T1000 (cell line): ENCODE data around the gene EIF3F.
A peak's percentile ranks its signal among the peaks of the same experiment; 100 is the strongest.
"Not testable (repeated sequence)": the region's sequence is repeated elsewhere in the genome, so short reads cannot be mapped to it uniquely, and the experiment has no call there.

Source experiments
- DNase-seq: peaks from one replicate; lab custom pipeline; 2025; ENCODE audit warnings: mixed read lengths; lab: John Stamatoyannopoulos, UW

EIF3F gene

GRCh38 chr11:7986768-7987559 lies at the start of gene EIF3F:
TSS of gene EIF3F (plus strand) at chr11:7987337. CDS start at chr11:7987353, 16 bp downstream.
- peak; percentile 89 for DNase-seq

DNA sequence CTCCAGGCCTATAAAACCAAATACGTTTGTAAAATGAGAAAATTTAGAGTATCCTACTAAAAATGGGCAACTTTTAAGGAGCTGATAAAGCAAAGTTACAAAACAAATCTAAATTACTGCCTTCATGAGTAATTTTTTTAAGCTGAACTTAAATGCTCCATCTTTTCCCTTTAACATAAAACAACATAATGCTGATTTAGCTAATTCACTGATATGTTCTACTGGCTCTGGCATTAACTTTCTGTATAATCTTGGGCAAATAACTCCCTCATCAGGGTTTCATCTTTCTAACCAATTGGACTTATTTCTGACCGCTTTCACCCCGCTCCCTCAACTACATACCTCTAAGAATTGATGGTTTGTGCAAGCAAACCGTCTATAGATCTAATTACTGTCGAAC lies 46.0 kb upstream of the EIF3F start:
- DNase-seq = no peak

- no peak for DNase-seq
These were observed 45.5 kb upstream of the EIF3F start, which contains the start of gene OR10A3 for GRCh38 chr11:7941608-7942007. TSS of gene OR10A3 (minus strand) at chr11:7941708. CDS start at chr11:7939520, 2,188 bp downstream.

DNA sequence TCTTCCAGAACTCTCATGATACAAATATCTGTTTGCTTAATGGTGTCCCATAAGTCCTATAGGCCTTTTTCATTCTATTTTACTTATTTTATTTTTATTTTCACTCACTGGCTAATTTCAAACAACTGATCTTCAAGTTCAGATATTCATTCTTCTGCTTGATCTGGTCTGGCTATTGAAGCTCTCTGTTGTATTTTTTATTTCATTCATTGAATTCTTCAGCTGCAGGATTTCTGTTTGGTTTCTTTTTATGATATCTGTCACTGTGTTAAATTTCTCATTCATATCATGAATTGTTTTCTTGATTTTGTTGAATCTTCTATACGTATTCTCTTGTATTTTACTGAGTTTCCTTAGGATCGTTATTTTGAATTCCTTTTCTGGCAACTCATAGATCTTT lies 43.0 kb upstream of the EIF3F start:
- no peak for DNase-seq

DNA sequence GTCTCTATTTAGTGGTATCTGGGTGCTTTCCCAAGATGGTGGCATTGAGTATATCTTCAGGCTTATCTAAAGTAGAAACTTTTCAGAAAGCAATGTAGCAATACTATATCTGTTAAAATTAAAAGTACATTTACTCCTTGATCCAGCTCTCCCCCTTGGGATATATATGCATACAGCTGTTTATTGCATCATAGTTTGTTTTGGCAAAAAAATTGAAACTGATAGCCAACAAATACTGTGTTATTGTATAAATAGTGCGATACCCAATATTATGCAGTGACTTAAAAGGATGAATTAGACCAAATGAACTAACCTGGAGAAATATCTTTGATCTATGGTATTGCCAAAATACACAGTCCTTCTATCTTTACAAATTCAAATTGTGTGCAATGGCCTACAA lies 37.2 kb upstream of the EIF3F start:
- DNase-seq = no peak

- DNase-seq = no peak
These were observed 31.9 kb upstream of the EIF3F start for GRCh38 chr11:7955191-7955590.

DNA sequence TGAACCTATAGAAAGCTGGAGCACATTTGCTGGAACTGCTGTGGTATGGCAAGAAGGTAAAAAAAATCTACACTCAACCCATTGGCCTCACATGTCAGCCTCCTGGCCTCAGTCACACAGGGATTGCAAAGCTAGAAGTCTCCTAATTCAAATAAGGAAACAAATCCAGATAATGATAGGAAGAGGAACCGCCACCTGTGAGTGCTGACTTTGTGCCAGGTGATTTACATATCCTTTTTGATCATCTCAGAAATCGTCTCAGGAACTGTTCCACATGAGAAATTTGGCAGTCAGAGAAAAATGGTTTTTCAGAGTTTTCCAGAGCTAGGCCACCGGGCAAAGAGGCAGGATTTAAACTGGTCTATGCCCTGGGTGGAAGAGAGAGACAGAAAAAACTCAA lies 22.9 kb upstream of the EIF3F start:
- DNase-seq = no peak

GRCh38 chr11:7964873-7965272 lies 22.3 kb upstream of the EIF3F start:
- no peak for DNase-seq

DNA sequence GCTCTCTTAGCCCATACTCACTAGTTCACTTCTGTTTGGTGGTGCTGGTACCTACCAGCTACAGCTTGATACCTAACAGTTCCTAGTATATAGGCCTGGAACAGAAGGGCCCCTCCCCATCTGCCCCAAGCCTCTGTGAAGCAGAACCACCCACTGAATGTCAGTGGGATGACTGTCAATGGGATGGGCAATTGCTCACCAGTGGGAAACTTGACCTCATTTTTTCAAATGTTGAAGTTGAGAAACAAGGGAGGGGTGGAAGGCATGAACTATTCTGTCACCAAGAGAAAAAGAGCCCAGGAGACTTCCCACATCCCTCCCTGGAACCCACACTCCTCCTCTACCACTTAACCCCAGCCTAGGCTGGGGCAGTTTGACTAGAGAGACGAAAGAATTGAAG lies 21.8 kb upstream of the EIF3F start, which contains the start of gene NLRP10:
Gene NLRP10, minus strand, starts transcription at position 62 of the 400 bp plus-strand sequence. CDS start 1,952 bp downstream, outside the sequence.
- no peak for DNase-seq

GRCh38 chr11:7967097-7967496 lies 20.0 kb upstream of the EIF3F start:
- no peak for DNase-seq

- no peak for DNase-seq
These were observed 19.3 kb upstream of the EIF3F start for GRCh38 chr11:7967826-7968225.

- DNase-seq = no peak
These were observed 18.5 kb upstream of the EIF3F start for GRCh38 chr11:7968686-7969085.

GRCh38 chr11:7969756-7970646 lies 17.1 kb upstream of the EIF3F start:
- DNase-seq = no peak

DNA sequence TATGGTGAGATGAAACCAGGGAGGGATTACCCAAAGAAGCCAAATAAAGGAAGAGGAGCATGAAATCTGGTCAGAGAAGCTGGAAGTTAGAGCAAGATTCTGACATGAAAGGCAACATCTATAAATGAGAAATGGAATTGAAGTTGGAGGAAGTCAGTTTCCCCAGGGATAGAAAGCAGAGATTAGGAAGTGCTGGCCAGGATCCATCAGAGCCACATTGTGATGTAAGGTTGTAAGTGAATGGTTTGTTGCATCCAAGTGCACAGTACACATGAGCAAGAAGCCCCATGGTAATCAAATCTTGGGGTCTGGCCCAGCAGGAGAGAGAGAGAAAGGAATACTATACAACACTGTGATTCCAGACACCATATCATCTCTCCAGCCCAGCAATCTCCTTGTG lies 15.3 kb upstream of the EIF3F start:
- DNase-seq = no peak

DNA sequence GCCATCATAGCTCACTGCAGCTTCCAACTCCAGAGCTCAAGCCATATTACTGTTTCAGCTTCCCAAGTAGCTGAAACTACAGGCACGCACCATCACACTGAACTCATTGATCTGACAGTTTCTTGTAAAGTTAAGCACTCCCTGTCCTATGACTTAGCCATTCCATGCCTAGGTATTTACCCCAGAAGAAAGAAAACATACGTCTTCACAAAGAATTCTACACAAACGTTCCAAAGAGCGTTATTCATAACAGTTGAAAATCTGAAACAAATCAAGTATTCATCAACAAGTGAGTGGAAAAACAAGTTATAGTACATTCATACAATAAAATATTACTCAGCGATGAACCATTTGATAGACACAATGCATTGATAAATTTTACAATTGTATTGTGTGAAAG lies 14.1 kb upstream of the EIF3F start:
- DNase-seq = no peak

GRCh38 chr11:7974668-7975067 lies 12.5 kb upstream of the EIF3F start:
- DNase-seq = no peak

DNA sequence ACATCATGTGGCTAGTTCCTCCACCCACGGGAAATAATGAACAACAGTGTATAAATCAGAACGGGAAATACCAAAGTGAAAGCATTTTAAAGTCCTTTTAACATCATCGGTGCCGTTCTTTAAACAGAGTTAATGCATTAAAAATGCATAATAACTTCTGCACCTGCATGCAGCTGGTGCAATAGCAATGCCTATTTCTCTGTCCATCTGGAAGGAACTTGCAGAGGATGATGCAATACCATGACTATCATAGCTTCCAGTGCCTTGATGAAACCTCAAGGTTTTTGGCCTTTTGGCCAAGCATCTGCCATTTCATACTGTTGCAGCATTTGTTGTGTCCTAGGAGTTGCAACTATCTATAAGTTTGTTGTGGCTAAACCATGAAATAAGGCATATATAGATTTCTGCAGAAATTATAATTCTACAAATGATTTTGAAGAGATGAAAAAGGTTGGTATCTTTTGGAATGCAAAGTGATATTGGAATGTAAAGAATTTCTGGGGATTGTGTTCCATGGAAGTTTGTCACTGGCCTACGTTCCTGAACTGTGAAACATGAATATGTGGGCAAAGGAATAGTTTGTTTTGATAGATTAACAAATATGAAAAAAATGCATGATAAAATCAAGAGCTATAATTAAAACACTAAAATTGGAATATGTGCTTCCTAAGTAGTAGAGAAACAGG lies 9.8 kb upstream of the EIF3F start:
- no peak for DNase-seq

GRCh38 chr11:7981619-7982157 lies 5.4 kb upstream of the EIF3F start:
- no peak for DNase-seq

- no peak for DNase-seq
These were observed 4.5 kb upstream of the EIF3F start for GRCh38 chr11:7982582-7983119.

- no peak for DNase-seq
These were observed 3.1 kb upstream of the EIF3F start for GRCh38 chr11:7983832-7984590.

- not testable (repeated sequence) for DNase-seq
These were observed 385 bp downstream of the EIF3F start for GRCh38 chr11:7987560-7987883.
